T-helper 2 cell (primary cell): Measurements from ENCODE around the gene PAPPA.

Source experiments
- DNase-seq, 5 experiments: peaks; one replicate each; pipeline versions ENCODE4 v3.0.0 to v3.0.0-alpha.2; 2012 to 2022

The PAPPA gene

GRCh38 chr9:116355153-116355921, 201.7 kb downstream of the PAPPA start:
- no peak for DNase-seq

GRCh38 chr9:116358251-116358650, 204.7 kb downstream of the PAPPA start:
- no peak for DNase-seq

GRCh38 chr9:116360016-116360415, 206.4 kb downstream of the PAPPA start:
- DNase-seq, result no peak

- no peak for DNase-seq
Measured at GRCh38 chr9:116360989-116361388, 207.4 kb downstream of the PAPPA start.

DNA sequence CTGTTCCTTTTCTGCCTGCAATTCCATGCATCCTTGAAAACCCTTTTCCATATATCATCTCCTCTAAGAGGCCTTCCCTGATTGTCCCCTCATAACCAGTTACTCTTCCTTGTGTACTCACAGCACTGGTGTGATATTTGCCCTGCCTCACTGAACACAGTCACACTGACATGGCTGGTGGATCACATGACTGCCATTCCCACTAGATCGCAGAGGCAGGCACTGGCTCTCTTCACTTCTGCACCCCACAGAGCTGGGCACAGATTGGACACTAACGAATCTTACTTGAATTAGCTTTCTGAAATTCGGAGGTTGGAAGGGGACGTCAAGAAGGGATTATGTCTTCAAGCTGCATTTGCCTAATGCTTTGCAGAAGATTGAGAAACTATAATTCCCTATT, 208.0 kb downstream of the PAPPA start:
- no peak for DNase-seq

GRCh38 chr9:116362493-116362892, 208.9 kb downstream of the PAPPA start:
- DNase-seq, result no peak

GRCh38 chr9:116365056-116365471, 211.5 kb downstream of the PAPPA start:
- no peak for DNase-seq

GRCh38 chr9:116366241-116366640, 212.7 kb downstream of the PAPPA start:
- no peak for DNase-seq

DNA sequence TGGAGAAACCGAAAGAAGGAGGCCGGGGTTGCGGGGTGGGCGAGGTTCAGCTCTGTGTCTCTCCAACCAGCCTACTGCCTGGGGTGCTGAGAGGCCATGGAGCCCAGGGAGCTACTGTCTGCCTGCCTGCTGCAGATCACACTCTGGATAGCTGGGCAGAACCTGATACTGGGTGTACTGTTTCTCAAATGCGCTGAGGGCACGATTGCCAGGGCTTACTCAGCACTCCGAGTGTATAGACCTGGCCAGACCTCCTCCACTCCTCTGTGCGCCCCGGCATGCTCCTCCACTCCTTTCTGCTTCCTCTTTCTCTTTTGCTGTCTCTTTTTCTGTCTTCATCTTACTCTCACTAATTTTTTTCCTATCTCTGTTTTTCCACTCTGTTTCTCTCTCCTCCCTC, 215.1 kb downstream of the PAPPA start:
- no peak for DNase-seq

DNA sequence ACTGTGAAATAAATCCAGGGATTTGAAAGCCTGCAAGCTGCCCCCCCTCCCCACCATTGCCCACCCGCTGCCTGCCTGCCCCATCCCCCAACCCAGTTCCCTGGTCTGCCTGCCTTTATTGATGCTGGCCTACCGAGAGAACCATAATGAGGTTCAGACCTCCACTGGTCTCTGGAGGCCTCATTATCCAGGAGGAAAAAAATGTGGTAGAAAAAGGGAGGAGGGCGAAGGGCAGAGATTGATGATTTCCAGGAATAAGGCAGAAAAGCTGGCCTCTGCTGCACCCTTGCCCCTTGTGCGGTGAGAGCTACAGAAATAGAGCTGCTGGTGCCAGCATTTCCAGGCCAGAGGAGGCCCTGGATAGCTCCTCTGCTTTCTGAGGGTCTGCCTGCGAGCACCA, 216.1 kb downstream of the PAPPA start:
- DNase-seq, result no peak

GRCh38 chr9:116370556-116370955, 217.0 kb downstream of the PAPPA start:
- no peak for DNase-seq

DNA sequence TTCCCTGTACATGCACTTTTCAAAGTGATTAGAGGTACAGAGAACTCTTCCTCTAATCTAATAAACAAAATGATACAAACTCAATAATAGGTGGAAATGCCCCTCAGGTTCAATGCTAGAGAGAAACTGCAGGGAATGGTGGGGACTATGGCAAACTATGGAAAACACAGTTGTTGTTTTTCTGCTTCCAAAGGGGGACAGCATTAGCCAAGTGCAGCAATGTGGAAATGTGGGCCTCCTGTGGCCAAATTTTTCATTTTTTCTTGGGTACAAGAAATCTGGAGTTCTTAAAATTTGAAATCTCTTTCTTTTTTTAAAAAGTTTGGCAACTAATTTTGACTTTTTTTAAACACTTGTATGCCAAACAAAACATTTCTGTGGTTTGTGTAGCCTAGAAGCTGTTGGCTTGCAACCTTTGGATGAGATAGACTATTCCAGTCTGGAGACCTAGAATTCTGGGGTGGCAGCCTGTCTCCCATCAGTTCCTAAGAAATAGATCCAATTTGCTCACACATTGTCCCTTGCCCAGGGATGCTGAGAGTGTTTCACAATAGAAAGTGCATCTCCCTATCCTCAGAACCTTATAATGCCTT, 218.6 kb downstream of the PAPPA start:
- DNase-seq, result no peak

DNA sequence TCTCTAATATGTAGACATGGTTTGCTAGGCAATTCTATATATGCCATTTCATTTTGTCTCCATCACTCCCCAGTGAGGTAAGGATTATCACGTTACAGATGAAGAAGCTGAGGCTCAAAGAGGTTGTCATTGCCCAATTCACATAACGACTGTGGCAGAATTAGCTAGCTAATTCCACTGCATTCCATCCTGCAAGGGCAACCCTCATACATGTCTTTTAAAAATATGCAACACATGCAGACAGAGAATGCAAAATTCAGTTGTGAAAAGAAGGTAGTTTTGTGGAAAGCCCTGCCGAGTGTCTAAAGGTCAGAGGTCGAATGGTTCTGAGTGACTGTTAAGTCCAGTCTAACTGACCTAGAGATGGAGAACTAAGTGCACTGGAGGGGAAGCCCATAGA, 219.2 kb downstream of the PAPPA start:
- DNase-seq, result no peak

DNA sequence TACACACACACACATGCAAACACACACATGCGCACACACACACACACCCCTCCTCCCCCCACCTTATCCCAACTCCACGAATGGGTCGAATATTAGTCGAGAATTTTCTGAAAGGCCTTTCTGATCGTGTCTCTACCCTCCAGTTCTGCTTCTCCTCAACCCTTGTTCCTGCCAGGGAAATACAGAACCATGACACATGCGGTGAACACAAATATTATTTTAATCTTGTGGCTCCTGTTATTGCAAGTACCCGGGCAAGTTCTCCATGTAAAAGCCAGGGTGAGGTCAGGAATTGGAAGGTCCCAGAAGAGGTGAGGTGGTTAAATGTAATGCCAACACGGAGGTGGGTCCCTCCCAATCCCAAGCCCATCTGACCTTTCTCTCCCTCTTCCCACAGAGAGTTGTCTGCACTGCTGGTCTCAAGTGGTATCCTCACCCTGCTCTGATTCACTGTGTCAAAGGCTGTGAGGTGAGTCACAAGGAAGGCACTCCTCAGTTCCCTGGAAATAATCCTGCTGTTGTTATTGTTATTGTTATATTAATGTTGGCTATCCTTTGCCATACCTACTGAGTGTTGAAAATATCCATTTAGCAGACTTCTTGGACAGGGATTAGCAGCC, 223.7 kb downstream of the PAPPA start:
- DNase-seq, result no peak

DNA sequence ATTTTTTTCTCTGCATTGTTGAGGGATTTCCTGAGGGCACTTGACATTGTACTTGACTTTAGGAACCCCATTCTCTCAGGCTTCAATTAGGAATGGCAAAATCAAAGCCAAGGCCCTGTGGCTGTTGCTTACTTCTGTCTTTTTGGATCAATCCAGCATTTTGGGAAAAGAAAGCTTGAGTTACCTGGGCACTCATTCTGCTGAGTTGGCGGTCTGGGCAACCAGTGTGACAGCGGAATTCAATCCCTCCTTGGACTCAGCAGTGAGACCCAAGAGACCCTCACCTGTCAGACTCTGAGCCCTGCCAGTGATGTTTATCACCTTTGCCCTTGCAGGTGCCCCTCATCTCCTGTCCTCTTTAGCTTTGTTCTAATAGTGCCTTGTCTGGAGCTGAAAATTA, 225.3 kb downstream of the PAPPA start:
- no peak for DNase-seq

DNA sequence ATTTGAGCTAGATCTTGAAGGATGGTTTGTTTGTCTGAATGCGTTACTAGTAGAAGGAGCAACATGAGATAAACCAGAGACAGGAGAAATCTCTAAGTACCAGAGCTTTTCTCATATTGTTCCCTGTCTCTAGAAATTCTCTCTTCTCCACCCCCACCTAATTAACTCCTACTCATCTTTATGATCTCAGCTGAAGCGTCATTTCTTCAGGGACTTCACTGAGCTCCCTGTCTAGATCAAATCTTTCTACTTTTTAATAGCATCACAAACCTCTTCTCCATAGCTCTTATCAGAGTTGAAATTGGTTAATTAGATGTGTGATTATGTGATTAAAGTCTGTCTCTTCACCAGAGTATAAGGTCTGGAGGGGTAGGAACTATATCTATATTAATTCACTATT, 226.2 kb downstream of the PAPPA start:
- no peak for DNase-seq

GRCh38 chr9:116380496-116380995, 227.0 kb downstream of the PAPPA start:
- no peak for DNase-seq

GRCh38 chr9:116381350-116381749, 227.8 kb downstream of the PAPPA start:
- no peak for DNase-seq

DNA sequence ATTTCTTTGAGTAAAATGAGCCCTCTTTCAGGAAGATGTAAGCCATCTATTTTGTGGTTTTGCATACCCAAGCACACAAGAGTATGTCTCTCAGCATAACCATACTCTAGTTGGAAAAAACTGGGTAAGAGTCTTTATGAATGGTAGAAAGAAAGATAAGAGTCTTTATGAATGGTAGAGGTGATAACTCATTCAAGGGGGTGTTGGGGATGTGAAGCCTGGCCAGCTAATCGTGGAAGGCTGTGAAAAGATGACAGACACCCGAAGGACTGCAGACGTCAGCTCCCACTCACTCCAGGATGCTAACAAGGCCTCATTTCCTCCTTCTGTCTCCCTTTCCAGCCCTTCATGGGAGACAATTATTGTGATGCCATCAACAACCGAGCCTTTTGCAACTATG, 228.5 kb downstream of the PAPPA start:
- no peak for DNase-seq

GRCh38 chr9:116383133-116383532, 229.5 kb downstream of the PAPPA start:
- DNase-seq, result no peak

- DNase-seq, result no peak
Measured at GRCh38 chr9:116383936-116384335, 230.3 kb downstream of the PAPPA start.

- no peak for DNase-seq
Measured at GRCh38 chr9:116387934-116388698, 234.5 kb downstream of the PAPPA start.
